OCI-M2 (cell line): Measurements from ENCODE around the gene CT47C1.

Experiments
- DNase-seq: peaks from one replicate; lab custom pipeline; 2025; ENCODE audit not compliant: unreplicated experiment; lab: John Stamatoyannopoulos, UW

CT47C1 gene

GRCh38 chrX:119073200-119073905 is 560 bp downstream of the CT47C1 start:
- DNase-seq, result no peak

- DNase-seq, result no peak
Measured at GRCh38 chrX:119073911-119074310, 1.1 kb downstream of the CT47C1 start.

DNA sequence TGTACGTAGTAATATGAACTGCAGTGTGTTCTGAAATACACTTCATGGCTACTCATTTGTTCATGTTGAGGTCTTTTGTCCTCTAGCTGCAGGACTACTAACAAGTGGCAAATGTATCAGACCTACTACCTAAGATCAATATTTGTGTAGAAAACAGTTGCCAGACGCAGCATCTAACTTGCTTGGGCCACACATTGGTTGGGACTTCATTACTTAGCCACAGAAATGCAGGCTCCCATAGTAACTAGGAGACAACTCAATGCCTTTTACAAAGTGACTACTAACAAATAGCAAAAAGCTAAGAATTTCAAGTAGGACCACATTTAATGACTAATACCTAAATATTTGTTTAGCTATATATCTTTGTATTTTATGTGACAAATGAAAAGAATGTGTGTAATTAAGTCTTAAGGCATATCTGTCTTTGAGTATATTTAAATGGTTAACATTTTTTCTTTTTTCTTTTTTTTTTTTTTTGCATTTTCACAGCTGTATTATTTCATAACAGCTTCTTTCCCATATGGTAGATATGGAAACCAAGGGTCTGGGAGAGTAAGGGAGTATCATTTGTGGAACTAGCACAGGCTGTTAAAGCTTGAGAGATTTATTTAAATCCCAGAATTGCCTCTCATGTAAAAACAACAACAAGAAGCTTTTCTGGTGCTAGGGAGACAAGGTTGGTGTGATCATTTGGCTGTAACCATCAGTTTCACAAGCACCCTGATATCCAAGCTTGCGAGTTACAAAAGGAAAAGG is 2.7 kb downstream of the CT47C1 start:
- no peak for DNase-seq

DNA sequence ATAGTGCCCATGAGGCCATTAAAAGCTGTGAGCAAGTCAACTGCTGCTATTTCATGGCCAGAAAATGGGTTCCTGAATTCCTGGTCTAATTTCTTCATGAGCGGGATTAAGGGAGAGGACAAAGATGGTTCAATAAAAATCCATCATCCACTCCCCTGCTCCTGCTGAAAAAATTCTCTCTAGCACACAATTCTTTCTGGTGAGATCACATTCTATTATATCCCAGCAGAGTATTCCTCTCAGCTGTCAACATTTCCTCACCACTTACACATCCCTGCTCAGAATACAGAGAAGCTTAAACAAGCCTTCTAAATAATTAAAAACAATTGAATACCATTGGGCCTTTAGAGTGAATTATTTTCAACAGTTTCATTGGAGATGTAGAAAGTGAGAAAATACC is 9.5 kb downstream of the CT47C1 start:
- DNase-seq, result no peak

GRCh38 chrX:119084766-119085165 is 12.0 kb downstream of the CT47C1 start:
- no peak for DNase-seq

DNA sequence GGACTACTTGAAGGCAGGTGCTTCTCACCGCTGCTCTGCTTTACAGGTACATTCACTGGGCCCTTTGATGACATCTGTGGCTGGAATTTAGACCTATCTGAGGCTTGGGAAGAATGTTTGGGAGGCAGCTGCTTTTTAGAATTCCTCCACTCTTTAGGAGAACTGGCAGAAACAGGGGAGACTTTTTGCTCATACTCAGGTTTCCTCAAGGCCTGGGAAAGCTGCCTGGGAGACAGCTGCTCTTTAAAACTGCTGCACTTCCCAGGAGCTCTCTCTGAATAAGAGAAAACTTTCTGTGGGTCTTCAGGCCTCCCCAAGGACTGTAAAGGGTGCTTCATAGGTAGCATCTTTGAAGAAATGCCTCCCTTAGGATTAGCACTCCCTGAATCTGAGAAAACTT is 14.3 kb downstream of the CT47C1 start:
- DNase-seq, result no peak

- no peak for DNase-seq
Measured at GRCh38 chrX:119089619-119090018, 16.8 kb downstream of the CT47C1 start.

DNA sequence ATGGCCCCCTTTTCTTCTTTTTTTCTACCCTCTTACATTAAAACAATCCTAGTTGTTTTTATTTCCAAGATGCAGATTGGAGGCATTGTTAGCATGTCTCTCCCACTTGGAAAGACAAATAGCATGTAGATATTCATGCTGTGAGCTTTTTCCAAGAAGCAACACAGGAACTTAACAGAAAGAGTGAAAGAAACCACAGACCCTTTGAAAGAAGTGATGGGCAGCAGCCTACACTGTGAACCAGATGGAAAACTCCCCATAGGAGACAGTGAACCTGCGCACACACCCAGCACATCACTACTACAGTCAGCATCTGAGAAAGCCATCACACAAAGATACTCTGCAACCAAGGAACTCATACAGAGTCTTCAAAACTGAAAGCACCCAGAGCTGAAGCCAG is 17.8 kb downstream of the CT47C1 start:
- no peak for DNase-seq

DNA sequence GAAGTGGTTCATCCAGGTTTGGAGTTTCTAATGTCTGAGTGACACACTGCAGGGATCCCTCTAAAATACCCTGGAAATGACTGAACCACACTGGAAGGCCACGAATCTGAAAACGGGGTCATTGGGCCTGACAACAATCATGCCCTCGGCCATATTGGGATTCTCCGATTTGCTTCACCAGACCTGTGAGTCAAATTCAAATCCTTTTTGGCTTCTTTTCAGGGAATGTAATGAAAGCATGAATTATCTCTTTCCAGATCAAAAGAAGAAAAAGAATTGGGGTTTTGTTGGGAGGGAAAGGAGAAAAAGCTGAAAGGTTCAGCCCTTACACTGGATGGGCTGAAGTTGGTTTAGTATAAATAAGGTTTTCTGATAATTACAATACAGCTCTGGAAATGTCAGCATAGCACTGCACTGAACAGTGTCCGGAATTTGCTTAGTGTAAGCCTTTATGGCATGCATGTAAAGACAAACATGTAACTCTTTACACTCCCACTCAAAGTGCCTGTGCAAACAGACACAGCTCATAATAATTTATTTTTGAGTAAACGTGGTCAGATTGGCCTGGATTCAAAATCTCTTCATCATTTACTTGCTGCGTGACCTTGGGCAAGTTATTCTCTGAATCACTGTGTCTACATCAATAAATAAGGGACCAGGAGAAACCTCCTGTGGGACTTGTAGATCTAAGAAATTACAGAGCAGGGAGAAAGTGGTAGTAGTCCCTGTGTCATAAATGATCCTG is 21.4 kb downstream of the CT47C1 start:
- no peak for DNase-seq

GRCh38 chrX:119094819-119095218 is 22.0 kb downstream of the CT47C1 start:
- DNase-seq, result no peak

DNA sequence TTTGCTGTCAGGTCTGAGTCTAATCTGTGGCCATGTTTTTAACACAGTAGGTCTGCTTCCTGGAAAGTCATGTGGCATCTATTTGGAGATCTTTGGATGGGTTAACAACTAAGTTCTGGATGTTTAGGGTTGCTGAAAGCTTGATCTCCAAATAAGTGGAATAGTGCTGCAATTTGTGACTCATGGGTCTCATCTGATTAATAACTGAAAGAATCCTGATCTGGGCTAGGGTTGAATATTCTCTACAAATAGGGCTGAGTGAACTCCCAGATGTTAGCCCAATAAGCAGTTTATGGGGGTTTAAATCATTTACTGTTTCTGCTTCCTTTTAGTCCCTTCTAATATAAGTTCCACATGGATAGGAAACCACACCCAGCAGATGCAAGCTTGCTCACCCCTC is 23.1 kb downstream of the CT47C1 start:
- DNase-seq, result no peak

DNA sequence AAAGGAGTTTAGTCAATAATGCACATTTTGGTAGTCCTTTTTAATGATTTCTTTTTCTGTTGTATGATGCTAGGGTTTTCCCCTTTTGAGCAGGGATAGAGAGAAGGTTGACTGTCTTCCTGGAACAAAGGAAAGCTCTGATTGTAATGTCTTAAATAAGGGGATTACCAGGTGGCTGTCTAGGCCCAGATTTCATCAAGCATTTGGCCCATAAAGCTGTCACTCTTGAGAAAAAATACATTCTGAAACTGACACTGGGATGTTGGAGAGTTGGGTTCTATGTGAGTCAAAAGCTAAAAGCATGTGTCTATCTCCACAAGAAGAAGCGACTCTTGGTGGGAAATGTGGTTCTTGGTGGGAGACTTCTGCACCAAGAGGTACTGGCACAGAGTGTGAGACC is 28.4 kb downstream of the CT47C1 start:
- DNase-seq, result no peak

DNA sequence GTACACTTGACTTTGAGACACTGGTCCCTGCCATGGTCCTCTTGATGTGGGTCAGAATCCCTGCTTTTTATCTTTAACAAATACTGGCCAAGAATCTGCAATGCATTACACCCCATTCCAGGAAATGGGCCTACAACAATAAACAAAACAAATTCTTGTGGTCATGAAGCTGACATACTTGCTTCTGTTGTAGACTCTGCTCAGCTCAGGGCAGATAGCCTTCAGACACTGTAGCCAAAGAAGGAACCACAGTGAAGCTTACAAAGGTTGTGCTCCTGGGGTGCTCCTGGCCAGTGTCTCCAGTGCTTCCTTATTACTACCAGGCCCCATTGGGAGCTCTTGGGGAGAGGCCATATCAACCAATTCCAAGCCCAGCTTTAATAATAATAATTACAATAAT is 33.0 kb downstream of the CT47C1 start:
- DNase-seq, result no peak

- DNase-seq, result no peak
Measured at GRCh38 chrX:119107206-119107605, 34.4 kb downstream of the CT47C1 start.

DNA sequence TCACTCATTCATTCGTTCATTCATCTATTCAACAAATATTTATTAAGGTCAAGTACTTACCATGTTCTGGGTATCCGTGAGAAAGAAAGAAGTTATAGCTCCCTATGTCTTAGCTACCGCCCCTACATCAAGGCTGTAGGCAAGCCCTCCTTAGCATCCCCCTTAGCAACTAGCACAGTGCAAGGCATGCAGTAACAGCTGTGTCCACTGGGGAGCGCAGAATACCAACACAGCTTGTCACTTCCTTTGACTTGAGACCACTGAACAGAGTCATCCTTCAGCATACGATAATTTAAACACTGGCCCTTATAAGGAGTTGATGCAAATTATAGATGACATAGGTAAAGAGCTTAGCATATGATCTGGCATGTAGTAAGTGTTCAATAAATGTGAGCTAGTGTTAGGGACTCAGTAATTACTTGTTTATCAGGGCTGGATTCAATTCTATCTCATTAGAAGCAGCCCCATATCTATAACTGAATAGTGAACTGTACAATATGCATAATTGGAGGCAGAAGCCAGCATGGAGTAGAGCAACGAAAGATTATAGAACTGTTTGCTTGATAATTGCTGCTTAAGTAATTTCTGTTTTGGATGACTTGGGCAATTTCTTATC is 46.1 kb downstream of the CT47C1 start:
- DNase-seq, result no peak

GRCh38 chrX:119121341-119121740 is 48.5 kb downstream of the CT47C1 start:
- DNase-seq, result no peak
